IPS-15b (cell line): Measurements from ENCODE around the gene PRR16.

Experiments
- H3K27me3 ChIP-seq: one replicate; pipeline ENCODE4 v1.6.1; 2013; ENCODE audit warnings: low read length; ENCODE audit not compliant: control insufficient read depth, insufficient read depth
- H3K36me3 ChIP-seq: one replicate; pipeline ENCODE4 v1.6.1; 2013; ENCODE audit warnings: low read length; ENCODE audit not compliant: control insufficient read depth, insufficient read depth
- H3K4me1 ChIP-seq: one replicate; pipeline ENCODE4 v1.6.1; 2013; ENCODE audit warnings: mild to moderate bottlenecking, low read length; ENCODE audit not compliant: control insufficient read depth, insufficient read depth
- H3K4me3 ChIP-seq: one replicate; pipeline ENCODE4 v1.5.1; 2013; ENCODE audit warnings: low read depth, low read length
- H3K9ac ChIP-seq: one replicate; pipeline ENCODE4 v1.6.1; 2013; ENCODE audit warnings: low read depth, mild to moderate bottlenecking, low read length
- H3K9me3 ChIP-seq: one replicate; pipeline ENCODE4 v1.6.1; 2013; ENCODE audit warnings: mild to moderate bottlenecking, low read length; ENCODE audit not compliant: control insufficient read depth, insufficient read depth

The PRR16 gene

GRCh38 chr5:120624021-120624563 lies 160.0 kb downstream of the PRR16 start:
- Histone ChIP-seq H3K9ac (no peak overlapping the region), H3K27me3 (peaks cover 17% of the 10 kb centered on the region), H3K4me3 (no peak overlapping the region), H3K9me3 (no peaks in the 10 kb centered on the region), H3K36me3 (no peaks in the 10 kb centered on the region), H3K4me1 (no peaks in the 10 kb centered on the region)

GRCh38 chr5:120628156-120628555 lies 164.1 kb downstream of the PRR16 start:
- Histone ChIP-seq H3K4me3 (no peak overlapping the region), H3K4me1 (no peaks in the 10 kb centered on the region), H3K9me3 (no peaks in the 10 kb centered on the region), H3K27me3 (no peaks in the 10 kb centered on the region), H3K36me3 (no peaks in the 10 kb centered on the region), H3K9ac (no peak overlapping the region)

- Histone ChIP-seq H3K4me1 (no peaks in the 10 kb centered on the region), H3K27me3 (no peaks in the 10 kb centered on the region), H3K9ac (no peak overlapping the region), H3K36me3 (no peaks in the 10 kb centered on the region), H3K4me3 (no peak overlapping the region), H3K9me3 (no peaks in the 10 kb centered on the region)
Observed at GRCh38 chr5:120630550-120630949, 166.4 kb downstream of the PRR16 start.

- Histone ChIP-seq H3K9ac (no peak overlapping the region), H3K4me1 (no peaks in the 10 kb centered on the region), H3K9me3 (no peaks in the 10 kb centered on the region), H3K27me3 (no peaks in the 10 kb centered on the region), H3K4me3 (no peak overlapping the region), H3K36me3 (no peaks in the 10 kb centered on the region)
Observed at GRCh38 chr5:120631611-120632010, 167.5 kb downstream of the PRR16 start.

GRCh38 chr5:120632430-120632829 lies 168.3 kb downstream of the PRR16 start:
- Histone ChIP-seq H3K27me3 (no peaks in the 10 kb centered on the region), H3K9me3 (no peaks in the 10 kb centered on the region), H3K9ac (no peak overlapping the region), H3K36me3 (no peaks in the 10 kb centered on the region), H3K4me1 (no peaks in the 10 kb centered on the region), H3K4me3 (no peak overlapping the region)

GRCh38 chr5:120638449-120638848 lies 174.3 kb downstream of the PRR16 start:
- Histone ChIP-seq H3K27me3 (no peaks in the 10 kb centered on the region), H3K9ac (no peak overlapping the region), H3K4me1 (no peaks in the 10 kb centered on the region), H3K36me3 (no peaks in the 10 kb centered on the region), H3K9me3 (no peaks in the 10 kb centered on the region), H3K4me3 (no peak overlapping the region)

GRCh38 chr5:120640778-120641177 lies 176.7 kb downstream of the PRR16 start:
- H3K4me3 ChIP-seq = no peak overlapping the region
- H3K36me3 ChIP-seq = no peaks in the 10 kb centered on the region
- no peaks in the 10 kb centered on the region for H3K27me3 ChIP-seq
- no peaks in the 10 kb centered on the region for H3K9me3 ChIP-seq
- H3K9ac ChIP-seq = no peak overlapping the region
- H3K4me1 ChIP-seq = no peaks in the 10 kb centered on the region

GRCh38 chr5:120644516-120644915 lies 180.4 kb downstream of the PRR16 start:
- H3K9me3 ChIP-seq = no peaks in the 10 kb centered on the region
- H3K4me3 ChIP-seq = no peak overlapping the region
- H3K4me1 ChIP-seq = no peaks in the 10 kb centered on the region
- H3K9ac ChIP-seq = no peak overlapping the region
- H3K36me3 ChIP-seq = no peaks in the 10 kb centered on the region
- H3K27me3 ChIP-seq = no peaks in the 10 kb centered on the region

GRCh38 chr5:120655828-120656435 lies 191.8 kb downstream of the PRR16 start:
- no peaks in the 10 kb centered on the region for H3K27me3 ChIP-seq
- H3K4me3 ChIP-seq = no peak overlapping the region
- no peaks in the 10 kb centered on the region for H3K36me3 ChIP-seq
- no peak overlapping the region for H3K9ac ChIP-seq
- peaks cover 20% of the 10 kb centered on the region for H3K4me1 ChIP-seq
- H3K9me3 ChIP-seq = no peaks in the 10 kb centered on the region

- Histone ChIP-seq H3K9me3 (no peaks in the 10 kb centered on the region), H3K4me1 (peaks cover 20% of the 10 kb centered on the region), H3K9ac (no peak overlapping the region), H3K36me3 (no peaks in the 10 kb centered on the region), H3K27me3 (no peaks in the 10 kb centered on the region), H3K4me3 (no peak overlapping the region)
Observed at GRCh38 chr5:120657104-120657503, 193.0 kb downstream of the PRR16 start.

GRCh38 chr5:120677481-120677880 lies 213.4 kb downstream of the PRR16 start:
- Histone ChIP-seq H3K9ac (no peak overlapping the region), H3K4me1 (no peaks in the 10 kb centered on the region), H3K27me3 (no peaks in the 10 kb centered on the region), H3K36me3 (no peaks in the 10 kb centered on the region), H3K9me3 (no peaks in the 10 kb centered on the region), H3K4me3 (no peak overlapping the region)

- Histone ChIP-seq H3K36me3 (no peaks in the 10 kb centered on the region), H3K9ac (no peak overlapping the region), H3K4me3 (no peak overlapping the region), H3K4me1 (no peaks in the 10 kb centered on the region), H3K27me3 (no peaks in the 10 kb centered on the region), H3K9me3 (no peaks in the 10 kb centered on the region)
Observed at GRCh38 chr5:120678279-120678678, 214.2 kb downstream of the PRR16 start.
